Vagina (tissue), 2 donors: ENCODE results near the gene EBF4. TPM values are rescaled to one million over a fixed set of nuclear protein-coding genes. Genes with fewer than 3 reads are reported as not detected.

ENCODE experiments used
- DNase-seq, 2 donors: peaks; one replicate each; pipeline ENCODE4 v3.0.0-alpha.2; 2017; ENCODE audit errors: extremely low spot score in 2 of 2
- H3K27ac ChIP-seq: fragments of 200-600 bp; sonication (generic); one replicate; pipeline ENCODE4 v1.5.1; 2019
- H3K27me3 ChIP-seq: fragments of 200-600 bp; sonication (generic); one replicate; pipeline ENCODE4 v1.5.1; 2019
- H3K36me3 ChIP-seq, 2 donors: fragments of 200-600 bp; sonication (generic); one replicate each; pipeline ENCODE4 v1.5.1; 2017 to 2019
- H3K4me1 ChIP-seq: fragments of 200-600 bp; sonication (generic); one replicate; pipeline ENCODE4 v1.5.1; 2019
- H3K4me3 ChIP-seq, 2 donors: fragments of 200-600 bp; sonication (generic); 1 replicate in 1 of 2; 2 replicates in 1 of 2; pipeline ENCODE4 v1.5.1; 2016 to 2019
- H3K9me3 ChIP-seq: fragments of 200-600 bp; sonication (generic); one replicate; pipeline ENCODE4 v1.5.1; 2019
- CTCF ChIP-seq, 3 experiments: fragments of 450-650 bp in 2 of 3; fragments of 200-600 bp in 1 of 3; sonication (generic) in 1 of 3; IDR thresholded peaks; one replicate each; pipeline ENCODE4 v1.5.1; 2017 to 2019; ENCODE audit warnings: antibody characterized with exemption in 3 of 3, mild to moderate bottlenecking in 2 of 3, moderate library complexity in 2 of 3
- POLR2A ChIP-seq, 2 donors: fragments of 450-650 bp; IDR thresholded peaks; one replicate each; pipeline ENCODE4 v1.6.1; 2017; ENCODE audit warnings: antibody characterized with exemption in 2 of 2, mild to moderate bottlenecking in 2 of 2, moderate library complexity in 2 of 2
- POLR2AphosphoS5 ChIP-seq, 2 donors: sonication (generic); formaldehyde crosslinking; IDR thresholded peaks; one replicate each; pipeline ENCODE4 v1.9.0; 2017; ENCODE audit warnings: antibody characterized with exemption in 2 of 2, mild to moderate bottlenecking in 2 of 2, low read depth in 1 of 2; ENCODE audit not compliant: insufficient read depth in 1 of 2
- intact Hi-C: fragments of 100-400 bp; cut with DNase I; formaldehyde crosslinking; loops from one replicate; pipeline ENCODE4 v1.15.1; 2023
- total RNA-seq: library from RNA; depleted of rRNA; stranded (reverse); fragments of >200 nt; gene quantifications from one replicate; pipeline ENCODE4 v1.2.3, GENCODE V29; 2016

The EBF4 gene
- total RNA-seq, 1 donor from 2014 or later: 23.1 TPM

GRCh38 chr20:2755451-2756055, 63.0 kb downstream of the EBF4 start:
- DNase-seq: peak in 1 of 2 donors; percentile 77
- intact Hi-C loops: no loop called here
- Histone ChIP-seq H3K36me3 (no peaks in the 10 kb centered on the region), H3K27me3 (no peaks in the 10 kb centered on the region), H3K27ac (no peak overlapping the region), H3K4me1 (peaks cover 29% of the 10 kb centered on the region), H3K9me3 (no peaks in the 10 kb centered on the region), H3K4me3 (no peak overlapping the region)
- TF ChIP-seq POLR2AphosphoS5 (IDR thresholded peaks at IDR 0.05; ENCODE audit: insufficient read depth in 1 of 2, low read depth in 1 of 2) (no peak), POLR2A (IDR thresholded peaks at IDR 0.05) (no peak), CTCF (IDR thresholded peaks at IDR 0.05) (no peak)

GRCh38 chr20:2756056-2756611, 63.6 kb downstream of the EBF4 start:
- H3K27me3 ChIP-seq: no peaks in the 10 kb centered on the region
- intact Hi-C loops: no loop called here
- peak; percentile 80 to 89 for DNase-seq

GRCh38 chr20:2757001-2757400, 64.4 kb downstream of the EBF4 start:
- Histone ChIP-seq H3K9me3 (no peaks in the 10 kb centered on the region), H3K4me1 (peaks cover 19% of the 10 kb centered on the region), H3K4me3 (no peak overlapping the region), H3K36me3 (no peaks in the 10 kb centered on the region), H3K27me3 (no peaks in the 10 kb centered on the region), H3K27ac (no peak overlapping the region)
- intact Hi-C loops: no loop called here
- DNase-seq: peak; percentile 55 to 82
- no peak for TF ChIP-seq CTCF (IDR thresholded peaks at IDR 0.05)
- no peak for TF ChIP-seq POLR2A (IDR thresholded peaks at IDR 0.05)

More at GRCh38 chr20:2756056-2756611, 63.6 kb downstream of the EBF4 start:
- TF ChIP-seq POLR2A (IDR thresholded peaks at IDR 0.05) (no peak), POLR2AphosphoS5 (IDR thresholded peaks at IDR 0.05; ENCODE audit: insufficient read depth in 1 of 2, low read depth in 1 of 2) (no peak), CTCF (IDR thresholded peaks at IDR 0.05) (no peak)
- Histone ChIP-seq H3K4me3 (no peak overlapping the region), H3K4me1 (peaks cover 28% of the 10 kb centered on the region), H3K36me3 (no peaks in the 10 kb centered on the region), H3K27ac (no peak overlapping the region), H3K9me3 (no peaks in the 10 kb centered on the region)

GRCh38 chr20:2757969-2758368, 65.4 kb downstream of the EBF4 start:
- Histone ChIP-seq H3K9me3 (no peaks in the 10 kb centered on the region), H3K4me1 (peaks cover 11% of the 10 kb centered on the region), H3K4me3 (no peak overlapping the region), H3K27me3 (no peaks in the 10 kb centered on the region), H3K36me3 (no peaks in the 10 kb centered on the region), H3K27ac (no peak overlapping the region)
- intact Hi-C loops: no loop called here
- TF ChIP-seq CTCF (IDR thresholded peaks at IDR 0.05) (no peak), POLR2A (IDR thresholded peaks at IDR 0.05) (no peak), POLR2AphosphoS5 (IDR thresholded peaks at IDR 0.05; ENCODE audit: insufficient read depth in 1 of 2, low read depth in 1 of 2) (no peak)
- DNase-seq: no peak

GRCh38 chr20:2759143-2759542, 66.6 kb downstream of the EBF4 start:
- Histone ChIP-seq H3K4me1 (peaks cover 5% of the 10 kb centered on the region), H3K27me3 (no peaks in the 10 kb centered on the region), H3K9me3 (no peaks in the 10 kb centered on the region), H3K4me3 (no peak overlapping the region), H3K27ac (no peak overlapping the region), H3K36me3 (no peaks in the 10 kb centered on the region)
- no peak for TF ChIP-seq CTCF (IDR thresholded peaks at IDR 0.05)
- no peak for TF ChIP-seq POLR2A (IDR thresholded peaks at IDR 0.05)
- TF ChIP-seq POLR2AphosphoS5 (IDR thresholded peaks at IDR 0.05; ENCODE audit: insufficient read depth in 1 of 2, low read depth in 1 of 2): no peak
- no peak for DNase-seq
- intact Hi-C loops: no loop called here
